Psoas muscle (tissue), 8 donors: ENCODE data around the gene SCYGR8. TPM values are rescaled to one million over a fixed set of nuclear protein-coding genes. Genes with fewer than 3 reads are reported as not detected.

Source experiments
- ATAC-seq, 4 donors: fragments of 200-7000 bp; cut with Tn5 transposase; one replicate each; pipeline ENCODE4 v1.9.1; 2020; ENCODE audit warnings: moderate library complexity in 3 of 4, mild to moderate bottlenecking in 2 of 4
- DNase-seq, 2 donors: peaks; one replicate each; pipeline ENCODE4 v3.0.0-alpha.2; 2020
- H3K27ac ChIP-seq: fragments of 200-600 bp; one replicate; pipeline ENCODE4 v1.8.0; 2022
- H3K27me3 ChIP-seq, 3 donors: fragments of 200-600 bp in 1 of 3; one replicate each; pipeline versions ENCODE4 v1.6.1 to v1.8.0; 2013 to 2022; ENCODE audit warnings: low read length in 2 of 3, mild to moderate bottlenecking in 2 of 3, moderate library complexity in 1 of 3; ENCODE audit not compliant: insufficient read depth in 3 of 3
- H3K36me3 ChIP-seq, 2 donors: fragments of 200-600 bp in 1 of 2; one replicate each; pipeline versions ENCODE4 v1.6.1 to v1.8.0; 2013 to 2022; ENCODE audit warnings: low read depth in 1 of 2, mild to moderate bottlenecking in 1 of 2, moderate library complexity in 1 of 2; ENCODE audit not compliant: insufficient read depth in 1 of 2
- H3K4me1 ChIP-seq: fragments of 200-600 bp; one replicate; pipeline ENCODE4 v1.8.0; 2022
- H3K4me3 ChIP-seq: fragments of 200-600 bp; one replicate; pipeline ENCODE4 v1.8.0; 2022; ENCODE audit warnings: mild to moderate bottlenecking
- H3K9me3 ChIP-seq: fragments of 200-600 bp; one replicate; pipeline ENCODE4 v1.8.0; 2022
- WGBS, 3 donors: extraction: QIAGEN DNeasy Blood & Tissue Kit; methylation state at CpG; one replicate each; pipeline versions ENCODE4 v1.1.6 to v1.1.7; 2013; 5-methylcytosine and 5-hydroxymethylcytosine counted together
- intact Hi-C, 2 donors: fragments of 100-400 bp; cut with DNase I; formaldehyde crosslinking; loops; one replicate each; pipeline versions ENCODE4 v1.11.0 to v1.14.2; 2022
- long read RNA-seq, 2 donors: library from polyadenylated mRNA; unstranded; transcript quantifications; one replicate each; pipeline ENCODE4 v2.0.0, GENCODE V29; 2021
- polyA plus RNA-seq, 3 donors: library from polyadenylated mRNA; stranded (reverse); fragments of 200-250 nt; gene quantifications; one replicate each; pipeline ENCODE4 v1.2.3, GENCODE V29; 2013
- total RNA-seq, 4 donors: library from RNA; stranded (reverse); fragmentation: NEBNext Ultra II Directional in 2 of 4; extraction: Animal tissue kit (Norgen Biotek cat#: 25700) in 2 of 4; gene quantifications; one replicate each; pipeline versions ENCODE4 v1.2.1 to v1.2.4, GENCODE V29; 2021 to 2023
- TF ChIP-seq, protein P1 (sequence below): fragments of 200-600 bp; IDR thresholded peaks from one replicate; pipeline ENCODE4 v1.8.0; 2022; ENCODE audit warnings: antibody characterized with exemption
- donor health status: healthy with polysubstance abuse.
- donor health status: DM: no; HTN: no; CAD: no; lungs with moderate emphysema.
- donor health status: Bipolar disorder and iron deficiency.
- donor health status: healthy.
- donor health status: DM: yes; HTN: yes; CAD: no.
- donor health status: DM: no; HTN: no; CAD: no.
- donor health status: DM: no; HTN: no; CAD: no.
- donor health status: DM: yes; HTN: yes; CAD: no.

SCYGR8 gene, protein sequence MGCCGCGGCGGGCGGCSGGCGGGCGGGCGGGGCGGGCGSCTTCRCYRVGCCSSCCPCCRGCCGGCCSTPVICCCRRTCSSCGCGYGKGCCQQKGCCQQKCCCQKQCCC
- total RNA-seq (not detected), polyA plus RNA-seq (not detected)
- long read RNA-seq, donor 1, result 0 reads
- long read RNA-seq, donor 2, result 0 reads

GRCh38 chr2:227745594-227745993 lies at the start of gene SCYGR8:
SCYGR8 (plus strand) TSS chr2:227745894; CDS start chr2:227745894, 0 bp downstream.
- intact Hi-C loops, result no loop called here
- no peaks in the 10 kb centered on the region for H3K36me3 ChIP-seq
- no peaks in the 10 kb centered on the region for H3K27me3 ChIP-seq
- H3K4me1 ChIP-seq, result no peaks in the 10 kb centered on the region
- no peak for DNase-seq
- 87 to 93% (median 90%) methylated on average over 5 to 6 of the region's 9 CpGs for WGBS, 3 donors
- TF ChIP-seq, protein P1, sequence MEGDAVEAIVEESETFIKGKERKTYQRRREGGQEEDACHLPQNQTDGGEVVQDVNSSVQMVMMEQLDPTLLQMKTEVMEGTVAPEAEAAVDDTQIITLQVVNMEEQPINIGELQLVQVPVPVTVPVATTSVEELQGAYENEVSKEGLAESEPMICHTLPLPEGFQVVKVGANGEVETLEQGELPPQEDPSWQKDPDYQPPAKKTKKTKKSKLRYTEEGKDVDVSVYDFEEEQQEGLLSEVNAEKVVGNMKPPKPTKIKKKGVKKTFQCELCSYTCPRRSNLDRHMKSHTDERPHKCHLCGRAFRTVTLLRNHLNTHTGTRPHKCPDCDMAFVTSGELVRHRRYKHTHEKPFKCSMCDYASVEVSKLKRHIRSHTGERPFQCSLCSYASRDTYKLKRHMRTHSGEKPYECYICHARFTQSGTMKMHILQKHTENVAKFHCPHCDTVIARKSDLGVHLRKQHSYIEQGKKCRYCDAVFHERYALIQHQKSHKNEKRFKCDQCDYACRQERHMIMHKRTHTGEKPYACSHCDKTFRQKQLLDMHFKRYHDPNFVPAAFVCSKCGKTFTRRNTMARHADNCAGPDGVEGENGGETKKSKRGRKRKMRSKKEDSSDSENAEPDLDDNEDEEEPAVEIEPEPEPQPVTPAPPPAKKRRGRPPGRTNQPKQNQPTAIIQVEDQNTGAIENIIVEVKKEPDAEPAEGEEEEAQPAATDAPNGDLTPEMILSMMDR, result no peak
- H3K9me3 ChIP-seq, result no peaks in the 10 kb centered on the region
- no peak within 1 kb of the TSS for H3K4me3 ChIP-seq
- ATAC-seq, result no peak
- H3K27ac ChIP-seq, result no peak within 1 kb of the TSS

DNA sequence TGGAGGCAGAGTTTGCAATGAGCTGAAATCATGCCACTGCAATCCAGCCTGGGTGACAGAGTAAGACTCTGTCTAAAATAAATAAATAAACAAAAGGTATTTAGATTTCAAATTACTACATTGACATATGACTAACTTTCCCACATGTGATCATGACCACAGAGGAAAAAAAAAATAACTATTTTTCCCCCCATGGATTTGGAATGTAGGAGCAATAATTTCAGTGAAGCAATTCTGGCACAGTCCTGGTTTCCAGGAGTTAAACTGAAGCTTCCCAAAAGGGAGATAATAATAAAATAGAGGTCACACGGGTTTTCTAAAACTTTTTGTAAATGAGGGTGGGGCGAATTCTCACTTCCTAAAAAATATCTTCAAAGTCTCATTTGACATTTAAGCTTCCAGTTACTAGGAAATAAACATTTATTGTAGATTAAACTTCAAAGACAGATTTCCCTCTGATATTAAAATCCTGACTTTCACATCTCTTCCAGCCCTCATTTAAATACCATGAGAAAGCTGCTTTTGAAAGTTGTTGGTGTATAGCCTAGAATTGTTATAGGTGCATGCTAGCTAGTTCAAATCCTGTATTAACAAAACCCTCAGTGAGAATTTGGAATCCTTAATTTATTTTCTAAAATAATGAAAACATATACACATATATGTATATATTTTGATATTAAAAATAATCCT lies 48.6 kb upstream of the SCYGR8 start:
- ATAC-seq, result no peak
- 50 to 59% (median 56%) methylated on average over 2 of the region's 2 CpGs for WGBS, 3 donors
- no peak for DNase-seq
- Histone ChIP-seq H3K36me3 (no peaks in the 10 kb centered on the region), H3K4me3 (no peak overlapping the region), H3K27ac (no peak overlapping the region), H3K27me3 (no peaks in the 10 kb centered on the region), H3K9me3 (no peaks in the 10 kb centered on the region), H3K4me1 (no peaks in the 10 kb centered on the region)
- TF ChIP-seq, protein P1, result no peak
- intact Hi-C loops, result no loop called here

GRCh38 chr2:227701556-227701955 lies 44.1 kb upstream of the SCYGR8 start:
- 82 to 88% (median 84%) methylated on average over 3 of the region's 3 CpGs for WGBS, 3 donors
- TF ChIP-seq, protein P1, result no peak

GRCh38 chr2:227703280-227703732 lies 42.4 kb upstream of the SCYGR8 start:
- no peaks in the 10 kb centered on the region for H3K9me3 ChIP-seq
- ATAC-seq, result no peak
- H3K4me3 ChIP-seq, result no peak overlapping the region
- TF ChIP-seq, protein P1, result no peak
- H3K27ac ChIP-seq, result no peak overlapping the region
- no peaks in the 10 kb centered on the region for H3K4me1 ChIP-seq
- no peak for DNase-seq
- intact Hi-C loops, result no loop called here
- no peaks in the 10 kb centered on the region for H3K27me3 ChIP-seq
- no peaks in the 10 kb centered on the region for H3K36me3 ChIP-seq
- 22 to 41% (median 28%) methylated on average over 4 of the region's 4 CpGs for WGBS, 3 donors

More at GRCh38 chr2:227701556-227701955, 44.1 kb upstream of the SCYGR8 start:
- intact Hi-C loops, result no loop called here
- DNase-seq (no peak), ATAC-seq (no peak)
- Histone ChIP-seq H3K27ac (no peak overlapping the region), H3K36me3 (no peaks in the 10 kb centered on the region), H3K27me3 (no peaks in the 10 kb centered on the region), H3K9me3 (no peaks in the 10 kb centered on the region), H3K4me3 (no peak overlapping the region), H3K4me1 (no peaks in the 10 kb centered on the region)
